ENCODE measurements around the gene TMEM250. TPM values are rescaled to one million over a fixed set of nuclear protein-coding genes. Genes with fewer than 3 reads are reported as not detected.

Gene TMEM250
- total and polyA plus RNA-seq, 10 donors = 10.7 to 31.3 (median 25.8) TPM

- 60 to 77% (median 67%) methylated on average over 25 to 42 of the region's 42 CpGs for WGBS, 5 donors
Observed at GRCh38 chr9:136156209-136157120, 37.8 kb upstream of the TMEM250 start.

GRCh38 chr9:136155576-136155975 is 36.9 kb upstream of the TMEM250 start:
- Histone ChIP-seq H3K4me1 (peaks cover 0 to 8% (median 0%) of the 10 kb centered on the region in 6 donors), H3K9me3 (no peaks in the 10 kb centered on the region), H3K27me3 (replicated peaks in 1 of 7) (peaks cover 0 to 40% (median 0%) of the 10 kb centered on the region in 7 donors), H3K36me3 (no peaks in the 10 kb centered on the region), H3K4me3 (no peak overlapping the region), H3K27ac (no peak overlapping the region)
- WGBS, 5 donors = 80 to 92% (median 90%) methylated on average over 17 of the region's 17 CpGs
- TF ChIP-seq POLR2AphosphoS5 (IDR thresholded peaks at IDR 0.05) = no peak
- intact Hi-C loops (cut with DNase I; ENCODE audit: low total_unique reads) = no loop called here
- no peak for DNase-seq

More at GRCh38 chr9:136156209-136157120, 37.8 kb upstream of the TMEM250 start:
- Histone ChIP-seq H3K4me1 (peaks cover 0 to 8% (median 0%) of the 10 kb centered on the region in 6 donors), H3K27ac (no peak overlapping the region), H3K36me3 (no peaks in the 10 kb centered on the region), H3K9me3 (no peaks in the 10 kb centered on the region), H3K4me3 (no peak overlapping the region), H3K27me3 (replicated peaks in 1 of 7) (peaks cover 0 to 40% (median 0%) of the 10 kb centered on the region in 7 donors)
- intact Hi-C loops (cut with DNase I; ENCODE audit: low total_unique reads) = no loop called here
- TF ChIP-seq POLR2A (IDR thresholded peaks at IDR 0.05) (no peak), POLR2AphosphoS5 (IDR thresholded peaks at IDR 0.05) (no peak), CTCF (IDR thresholded peaks at IDR 0.05 in 8 of 11, conservative IDR thresholded peaks at IDR 0.05 in 3 of 11) (no peak)
- DNase-seq = no peak

- no peak overlapping the region for H3K4me3 ChIP-seq
- 86 to 95% (median 92%) methylated on average over 14 of the region's 14 CpGs for WGBS, 5 donors
- no peak for TF ChIP-seq POLR2AphosphoS5 (IDR thresholded peaks at IDR 0.05)
- no peak for TF ChIP-seq POLR2A (IDR thresholded peaks at IDR 0.05)
- no peak for TF ChIP-seq CTCF (IDR thresholded peaks at IDR 0.05 in 8 of 11, conservative IDR thresholded peaks at IDR 0.05 in 3 of 11)
- no peaks in the 10 kb centered on the region for H3K9me3 ChIP-seq
- DNase-seq = no peak
- H3K4me1 ChIP-seq = peaks cover 0 to 8% (median 0%) of the 10 kb centered on the region in 6 donors
- no peaks in the 10 kb centered on the region for H3K36me3 ChIP-seq
- H3K27me3 ChIP-seq (replicated peaks in 1 of 7) = peaks cover 0 to 40% (median 0%) of the 10 kb centered on the region in 7 donors
- intact Hi-C loops (cut with DNase I; ENCODE audit: low total_unique reads) = no loop called here
- no peak overlapping the region for H3K27ac ChIP-seq
Observed at GRCh38 chr9:136154943-136155342, 36.3 kb upstream of the TMEM250 start.

GRCh38 chr9:136153381-136154065 is 34.8 kb upstream of the TMEM250 start:
- DNase-seq = no peak
- no peak for TF ChIP-seq POLR2A (IDR thresholded peaks at IDR 0.05)
- TF ChIP-seq POLR2AphosphoS5 (IDR thresholded peaks at IDR 0.05) = no peak
- no peak for TF ChIP-seq CTCF (IDR thresholded peaks at IDR 0.05 in 8 of 11, conservative IDR thresholded peaks at IDR 0.05 in 3 of 11)

More at GRCh38 chr9:136153381-136154065, 34.8 kb upstream of the TMEM250 start:
- Histone ChIP-seq H3K4me1 (peaks cover 0 to 8% (median 0%) of the 10 kb centered on the region in 6 donors), H3K36me3 (no peaks in the 10 kb centered on the region), H3K27ac (no peak overlapping the region), H3K27me3 (replicated peaks in 1 of 7) (peaks cover 0 to 45% (median 0%) of the 10 kb centered on the region in 7 donors), H3K4me3 (no peak overlapping the region), H3K9me3 (no peaks in the 10 kb centered on the region)
- WGBS, 5 donors = 74 to 84% (median 77%) methylated on average over 13 to 24 of the region's 24 CpGs
- intact Hi-C loops (cut with DNase I; ENCODE audit: low total_unique reads) = no loop called here
